K562 (cell line): Measurements from ENCODE around the gene IFIT2. TPM values are rescaled to one million over a fixed set of nuclear protein-coding genes. Genes with fewer than 3 reads are reported as not detected.

ENCODE experiments used
- ATAC-seq: fragments of 200-7000 bp; cut with Tn5 transposase; 3 replicates; pipeline ENCODE4 v1.9.1; 2020; ENCODE audit warnings: moderate library complexity
- BruUV-seq: library from RNA; stranded (reverse); fragments of 400-500 nt; replicated peaks from 2 replicates; lab custom pipeline; 2021; lab: Mats Ljungman, UMichigan
- CTCF ChIA-PET: fragments of 300-600 bp; formaldehyde crosslinking; extraction: SDS; loops from one replicate; lab custom pipeline; 2021; ENCODE audit warnings: low intra/inter-chr PET ratio; lab: Yijun Ruan, JAX
- POLR2A ChIA-PET: fragments of 300-600, 350-650 bp; sonication (Branson Sonifier 250); formaldehyde crosslinking; extraction: SDS; loops from one replicate; lab custom pipeline; 2021; ENCODE audit warnings: antibody characterized with exemption, inconsistent platforms; lab: Yijun Ruan, JAX
- DNase-seq, 4 experiments: peaks; one replicate each; pipeline versions ENCODE4 v3.0.0 to v3.0.0-alpha.2; 2011 to 2018; ENCODE audit warnings: low spot score in 3 of 4, mixed read lengths in 3 of 4; ENCODE audit errors: extremely low read depth in 1 of 4
- FAIRE-seq: peaks from 2 replicates; lab custom pipeline; 2011; peaks lifted over from hg19 to GRCh38; lab: Jason Lieb, UNC
- H2AFZ ChIP-seq: 2 replicates; pipeline ENCODE4 v1.6.0; 2011; ENCODE audit warnings: low read depth, low read length, control low read depth, inconsistent platforms
- H3K27ac ChIP-seq: fragments of 200-600 bp; 3 replicates; pipeline ENCODE4 v1.8.0; 2011; ENCODE audit warnings: low read depth, mild to moderate bottlenecking, control low read depth, inconsistent platforms, low read length, moderate library complexity, mixed read lengths; ENCODE audit errors: extremely low read depth
- H3K27me3 ChIP-seq, 2 experiments: fragments of 300-600 bp in 1 of 2; 2 replicates in 1 of 2; 3 replicates in 1 of 2; pipeline versions ENCODE4 v1.6.0 to v1.8.0; 2011; ENCODE audit warnings: inconsistent platforms in 2 of 2, low read length in 2 of 2, mild to moderate bottlenecking in 1 of 2, mixed read lengths in 1 of 2, moderate library complexity in 1 of 2; ENCODE audit not compliant: control insufficient read depth in 2 of 2, insufficient read depth in 2 of 2
- H3K36me3 ChIP-seq: fragments of 300-600 bp; 3 replicates; pipeline ENCODE4 v1.8.0; 2011; ENCODE audit warnings: mild to moderate bottlenecking, low read length, inconsistent platforms; ENCODE audit not compliant: control insufficient read depth, insufficient read depth
- H3K4me1 ChIP-seq, 2 experiments: fragments of 200-600 bp in 1 of 2; replicated peaks in 1 of 2; 2 replicates in 1 of 2; 3 replicates in 1 of 2; pipeline versions ENCODE4 v1.5.1 to v1.8.0; 2011; ENCODE audit warnings: inconsistent platforms in 2 of 2, low read length in 2 of 2, mild to moderate bottlenecking in 1 of 2, mixed read lengths in 1 of 2, moderate library complexity in 1 of 2; ENCODE audit not compliant: control insufficient read depth in 2 of 2, insufficient read depth in 2 of 2
- H3K4me2 ChIP-seq: 2 replicates; pipeline ENCODE4 v1.6.1; 2011; ENCODE audit warnings: low read length, control low read depth, inconsistent platforms, mixed read lengths; ENCODE audit not compliant: insufficient read depth
- H3K4me3 ChIP-seq: fragments of 200-600 bp; sonication (generic), shearing (Covaris generic); 2 replicates; pipeline ENCODE4 v1.5.1; 2016; ENCODE audit warnings: control low read depth, inconsistent platforms
- H3K79me2 ChIP-seq: fragments of 200-600 bp; 3 replicates; pipeline ENCODE4 v1.8.0; 2011; ENCODE audit warnings: low read length, inconsistent platforms; ENCODE audit not compliant: control insufficient read depth, insufficient read depth
- H3K9ac ChIP-seq, 2 experiments: 2 replicates each; pipeline versions ENCODE4 v1.6.0 to v1.6.1; 2011; ENCODE audit warnings: low read depth in 2 of 2, low read length in 2 of 2, control low read depth in 1 of 2, inconsistent platforms in 1 of 2, mild to moderate bottlenecking in 1 of 2, mixed read lengths in 1 of 2; ENCODE audit not compliant: insufficient read depth in 1 of 2
- H3K9me1 ChIP-seq: one replicate; pipeline ENCODE4 v1.6.0; 2011; ENCODE audit warnings: inconsistent platforms, mild to moderate bottlenecking, low read length, moderate library complexity; ENCODE audit not compliant: control insufficient read depth, insufficient read depth
- H3K9me3 ChIP-seq: replicated peaks from 2 replicates; pipeline ENCODE4 v1.5.1; 2011; ENCODE audit warnings: low read depth, low read length, inconsistent platforms; ENCODE audit not compliant: control insufficient read depth, insufficient read depth
- H4K20me1 ChIP-seq: replicated peaks from 2 replicates; pipeline ENCODE4 v1.6.1; 2011; ENCODE audit warnings: low read length, inconsistent platforms, mixed read lengths; ENCODE audit not compliant: control insufficient read depth, insufficient read depth
- ARNT ChIP-seq, 2 experiments: fragments of 450-650 bp; IDR thresholded peaks; 2 replicates each; pipeline ENCODE4 v1.6.1; 2016; ENCODE audit warnings: mild to moderate bottlenecking in 1 of 2
- CHCHD3 ChIP-seq: fragments of 250-450 bp; sonication (Bioruptor Pico); IDR thresholded peaks from 2 replicates; pipeline ENCODE4 v2.1.2; 2022; ENCODE audit warnings: mild to moderate bottlenecking
- EGR1 ChIP-seq: fragments of 450-650 bp; conservative IDR thresholded peaks from 2 replicates; pipeline ENCODE4 v1.6.1; 2017; ENCODE audit warnings: mild to moderate bottlenecking
- EZH2 ChIP-seq: IDR thresholded peaks from 2 replicates; pipeline ENCODE4 v1.6.1; 2012; ENCODE audit warnings: low read depth, mild to moderate bottlenecking, inconsistent platforms, low read length, borderline replicate concordance
- TOE1 ChIP-seq, 2 experiments: fragments of 450-650 bp in 1 of 2; sonication (generic) in 1 of 2; formaldehyde crosslinking in 1 of 2; IDR thresholded peaks; 2 replicates each; pipeline versions ENCODE4 v1.7.1 to v1.8.0; 2016 to 2022; ENCODE audit warnings: borderline replicate concordance in 2 of 2, mild to moderate bottlenecking in 2 of 2, antibody characterized with exemption in 1 of 2, inconsistent platforms in 1 of 2, low read depth in 1 of 2, missing genetic modification reagents in 1 of 2, moderate library complexity in 1 of 2
- U2AF2 ChIP-seq: fragments of 200-400 bp; formaldehyde crosslinking; optimal IDR thresholded peaks from 2 replicates; pipeline ENCODE3; 2017; ENCODE audit warnings: low read depth, mild to moderate bottlenecking, low read length
- WGBS: fragments of 100-300 bp; shearing (Covaris generic); methylation state at CpG from one replicate; pipeline ENCODE4 v1.1.6; 2016; ENCODE audit warnings: low coverage, mixed read lengths; ENCODE audit not compliant: insufficient coverage; ENCODE audit errors: missing lambda C conversion rate; 5-methylcytosine and 5-hydroxymethylcytosine counted together
- in situ Hi-C: fragments of 300-500 bp; cut with MboI; formaldehyde crosslinking; loops from 4 replicates; pipeline ENCODE4 v1.15.0; 2018; ENCODE audit warnings: inconsistent platforms, mixed read lengths
- intact Hi-C: fragments of 100-400 bp; cut with micrococcal nuclease; formaldehyde crosslinking; loops from 2 replicates; pipeline ENCODE4 v1.14.2; 2022
- polyA plus RNA-seq, 8 experiments: library from polyadenylated mRNA; depleted of rRNA in 4 of 8; stranded (reverse) in 5 of 8; unstranded in 3 of 8; fragments of >200 nt; fragmentation: Nextera tagmentation in 2 of 8; fragmentation: Illumina TruSeq in 1 of 8; extraction: Ambion mirVana in 2 of 8; extraction: Trizol in 1 of 8; gene quantifications; 2 replicates each; pipeline versions ENCODE4 v1.2.1 to v1.2.3, GENCODE V29; 2011 to 2014; ENCODE audit warnings: inconsistent platforms in 1 of 8, missing spikeins in 1 of 8
- total RNA-seq, 7 experiments: library from RNA; depleted of rRNA in 6 of 7; stranded (reverse); fragments of >200 nt in 6 of 7; fragmentation: Illumina TruSeq in 2 of 7; extraction: Trizol in 2 of 7; gene quantifications; 2 replicates each; pipeline versions ENCODE4 v1.2.1 to v1.2.3, GENCODE V29; 2011 to 2021; ENCODE audit warnings: low replicate concordance in 1 of 7
- TF ChIP-seq, protein P1 (sequence below), 3 experiments: fragments of 200-800 bp in 1 of 3; sonication (Bioruptor generic) in 1 of 3; sonication (generic) in 1 of 3; formaldehyde crosslinking in 1 of 3; IDR thresholded peaks; 2 replicates each; pipeline versions ENCODE4 v1.6.1 to v1.8.0; 2016 to 2022; ENCODE audit warnings: mild to moderate bottlenecking in 2 of 3, missing compliant biosample characterization in 2 of 3, missing genetic modification characterization in 2 of 3, missing genetic modification reagents in 1 of 3

The IFIT2 gene
- total and polyA plus RNA-seq, 9 of the 15 experiments (the other 6 are each of a cell fraction or from before 2014, with no cell fraction given), result 0.03 to 0.25 (median 0.10) TPM; not detected in 1

DNA sequence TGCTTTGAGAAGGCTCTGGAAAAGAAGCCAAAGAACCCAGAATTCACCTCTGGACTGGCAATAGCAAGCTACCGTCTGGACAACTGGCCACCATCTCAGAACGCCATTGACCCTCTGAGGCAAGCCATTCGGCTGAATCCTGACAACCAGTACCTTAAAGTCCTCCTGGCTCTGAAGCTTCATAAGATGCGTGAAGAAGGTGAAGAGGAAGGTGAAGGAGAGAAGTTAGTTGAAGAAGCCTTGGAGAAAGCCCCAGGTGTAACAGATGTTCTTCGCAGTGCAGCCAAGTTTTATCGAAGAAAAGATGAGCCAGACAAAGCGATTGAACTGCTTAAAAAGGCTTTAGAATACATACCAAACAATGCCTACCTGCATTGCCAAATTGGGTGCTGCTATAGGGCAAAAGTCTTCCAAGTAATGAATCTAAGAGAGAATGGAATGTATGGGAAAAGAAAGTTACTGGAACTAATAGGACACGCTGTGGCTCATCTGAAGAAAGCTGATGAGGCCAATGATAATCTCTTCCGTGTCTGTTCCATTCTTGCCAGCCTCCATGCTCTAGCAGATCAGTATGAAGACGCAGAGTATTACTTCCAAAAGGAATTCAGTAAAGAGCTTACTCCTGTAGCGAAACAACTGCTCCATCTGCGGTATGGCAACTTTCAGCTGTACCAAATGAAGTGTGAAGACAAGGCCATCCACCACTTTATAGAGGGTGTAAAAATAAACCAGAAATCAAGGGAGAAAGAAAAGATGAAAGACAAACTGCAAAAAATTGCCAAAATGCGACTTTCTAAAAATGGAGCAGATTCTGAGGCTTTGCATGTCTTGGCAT is 4.8 kb downstream of the IFIT2 start:
- H4K20me1 ChIP-seq, result no peaks in the 10 kb centered on the region
- H3K9ac ChIP-seq, result no peak overlapping the region
- H3K27me3 ChIP-seq, result peaks cover 0 to 6% of the 10 kb centered on the region in 2 experiments; a peak in 2 of 5 replicates
- in situ Hi-C loops, result no loop called here
- no peaks in the 10 kb centered on the region for H3K36me3 ChIP-seq
- no peak overlapping the region for H3K4me3 ChIP-seq
- TF ChIP-seq ARNT (IDR thresholded peaks at IDR 0.05), result no peak
- no peak for TF ChIP-seq TOE1 (IDR thresholded peaks at IDR 0.05; ENCODE audit: borderline replicate concordance)
- TF ChIP-seq TOE1 (CRISPR knock-in tag; IDR thresholded peaks at IDR 0.05; ENCODE audit: borderline replicate concordance, low read depth), result no peak
- TF ChIP-seq CHCHD3 (CRISPR knock-in tag), result no peak
- TF ChIP-seq EGR1, result no peak
- no peak for TF ChIP-seq U2AF2
- no peak for TF ChIP-seq EZH2
- TF ChIP-seq, protein P1, sequence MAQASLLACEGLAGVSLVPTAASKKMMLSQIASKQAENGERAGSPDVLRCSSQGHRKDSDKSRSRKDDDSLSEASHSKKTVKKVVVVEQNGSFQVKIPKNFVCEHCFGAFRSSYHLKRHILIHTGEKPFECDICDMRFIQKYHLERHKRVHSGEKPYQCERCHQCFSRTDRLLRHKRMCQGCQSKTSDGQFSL (CRISPR knock-in tag; IDR thresholded peaks at IDR 0.05), result no peak
- TF ChIP-seq, protein P1 (tag; IDR thresholded peaks at IDR 0.05), result no peak
- H3K4me1 ChIP-seq, result no peaks in the 10 kb centered on the region
- ATAC-seq (no peak), DNase-seq (no peak), FAIRE-seq (no peak)
- H2AFZ ChIP-seq, result no peak overlapping the region
- no peaks in the 10 kb centered on the region for H3K9me3 ChIP-seq
- H3K9me1 ChIP-seq, result no peaks in the 10 kb centered on the region
- intact Hi-C loops, result no loop called here
- BruUV-seq, result no TSS peak
- CTCF ChIA-PET, result no interaction called here
- no peak overlapping the region for H3K27ac ChIP-seq
- no peaks in the 10 kb centered on the region for H3K79me2 ChIP-seq
- POLR2A ChIA-PET, result interaction anchor here (0.6 kb wide), 1 partner anchor 10 kb away, joined by 3 read pairs; no protein-coding TSS in a partner anchor
- WGBS, result 24% methylated on average over 11 of the region's 13 CpGs
- H3K4me2 ChIP-seq, result no peak overlapping the region
